K562 (cell line): ENCODE data around the gene SLIT1. TPM values are rescaled to one million over a fixed set of nuclear protein-coding genes. Genes with fewer than 3 reads are reported as not detected.

ENCODE experiments used
- ATF7 ChIP-seq: fragments of 450-650 bp; IDR thresholded peaks from 2 replicates; pipeline ENCODE4 v1.7.1; 2014; ENCODE audit warnings: mild to moderate bottlenecking, moderate library complexity
- C11orf30 ChIP-seq: fragments of 450-650 bp; IDR thresholded peaks from 2 replicates; pipeline ENCODE4 v1.6.1; 2016; ENCODE audit warnings: low read depth, mild to moderate bottlenecking
- CBFA2T3 ChIP-seq: fragments of 450-650 bp; IDR thresholded peaks from 2 replicates; pipeline ENCODE4 v1.6.1; 2017
- DLX4 ChIP-seq: fragments of 250-450 bp; sonication (Bioruptor Pico); IDR thresholded peaks from 2 replicates; pipeline ENCODE4 v1.6.1; 2021; ENCODE audit warnings: mild to moderate bottlenecking
- E2F6 ChIP-seq, 2 experiments: IDR thresholded peaks; 2 replicates each; pipeline ENCODE4 v1.6.1; 2011; ENCODE audit warnings: borderline replicate concordance in 1 of 2, control low read depth in 1 of 2, low read depth in 1 of 2, low read length in 1 of 2, mild to moderate bottlenecking in 1 of 2, mixed read lengths in 1 of 2, moderate library complexity in 1 of 2; ENCODE audit not compliant: insufficient read depth in 1 of 2, insufficient read length in 1 of 2, poor library complexity in 1 of 2, severe bottlenecking in 1 of 2; ENCODE audit errors: extremely low read depth in 1 of 2
- HEY1 ChIP-seq: fragments of 250-450 bp; sonication (Bioruptor Pico); IDR thresholded peaks from 2 replicates; pipeline ENCODE4 v1.5.0; 2020; ENCODE audit warnings: mild to moderate bottlenecking, moderate library complexity, borderline replicate concordance
- HNRNPK ChIP-seq: fragments of 200-400 bp; formaldehyde crosslinking; IDR thresholded peaks from one replicate; pipeline ENCODE4 v1.6.1; 2018; ENCODE audit warnings: mild to moderate bottlenecking, low read depth, low read length; ENCODE audit not compliant: poor library complexity, severe bottlenecking
- HNRNPL ChIP-seq: fragments of 200-400 bp; formaldehyde crosslinking; IDR thresholded peaks from 2 replicates; pipeline ENCODE4 v1.6.1; 2017; ENCODE audit warnings: low read depth, mild to moderate bottlenecking, low read length
- LCOR ChIP-seq: sonication (generic); formaldehyde crosslinking; IDR thresholded peaks from 2 replicates; pipeline ENCODE4 v1.8.0; 2022; ENCODE audit warnings: mild to moderate bottlenecking, missing genetic modification reagents
- MTF1 ChIP-seq: fragments of 250-450 bp; sonication (Bioruptor Pico); IDR thresholded peaks from 2 replicates; pipeline ENCODE4 v1.9.0; 2021; ENCODE audit warnings: moderate library complexity, mild to moderate bottlenecking, inconsistent platforms, borderline replicate concordance
- NCOA1 ChIP-seq: fragments of 450-650 bp; IDR thresholded peaks from 2 replicates; pipeline ENCODE4 v1.6.1; 2016; ENCODE audit warnings: low read depth
- NFXL1 ChIP-seq: fragments of 450-650 bp; formaldehyde crosslinking; IDR thresholded peaks from 2 replicates; pipeline ENCODE4 v1.4.0; 2021; ENCODE audit warnings: mild to moderate bottlenecking
- PKNOX1 ChIP-seq: fragments of 450-650 bp; IDR thresholded peaks from 2 replicates; pipeline ENCODE4 v1.6.1; 2016
- PTRF ChIP-seq: fragments of 450-650 bp; IDR thresholded peaks from 2 replicates; pipeline ENCODE4 v1.6.1; 2016; ENCODE audit warnings: mild to moderate bottlenecking, missing genetic modification characterization, missing compliant biosample characterization
- RBM25 ChIP-seq: fragments of 200-400 bp; formaldehyde crosslinking; IDR thresholded peaks from 2 replicates; pipeline ENCODE4 v1.6.1; 2018; ENCODE audit warnings: low read length, low read depth, moderate library complexity; ENCODE audit not compliant: severe bottlenecking
- SMARCA5 ChIP-seq: fragments of 450-650 bp; IDR thresholded peaks from 2 replicates; pipeline ENCODE4 v1.6.1; 2016
- STAT5A ChIP-seq: IDR thresholded peaks from 2 replicates; pipeline ENCODE4 v1.6.1; 2012; ENCODE audit warnings: low read length, inconsistent platforms, borderline replicate concordance
- TRIM24 ChIP-seq, 2 experiments: fragments of 450-650 bp; IDR thresholded peaks; 2 replicates each; pipeline ENCODE4 v1.6.1; 2016
- ZNF124 ChIP-seq: sonication (generic); formaldehyde crosslinking; IDR thresholded peaks from 2 replicates; pipeline ENCODE4 v1.8.1; 2022; ENCODE audit warnings: missing genetic modification reagents
- ZNF316 ChIP-seq: fragments of 450-650 bp; IDR thresholded peaks from 2 replicates; pipeline ENCODE4 v1.6.1; 2016
- polyA plus RNA-seq, 8 experiments: library from polyadenylated mRNA; depleted of rRNA in 4 of 8; stranded (reverse) in 5 of 8; unstranded in 3 of 8; fragments of >200 nt; fragmentation: Nextera tagmentation in 2 of 8; fragmentation: Illumina TruSeq in 1 of 8; extraction: Ambion mirVana in 2 of 8; extraction: Trizol in 1 of 8; gene quantifications; 2 replicates each; pipeline versions ENCODE4 v1.2.1 to v1.2.3, GENCODE V29; 2011 to 2014; ENCODE audit warnings: inconsistent platforms in 1 of 8, missing spikeins in 1 of 8
- total RNA-seq, 7 experiments: library from RNA; depleted of rRNA in 6 of 7; stranded (reverse); fragments of >200 nt in 6 of 7; fragmentation: Illumina TruSeq in 2 of 7; extraction: Trizol in 2 of 7; gene quantifications; 2 replicates each; pipeline versions ENCODE4 v1.2.1 to v1.2.3, GENCODE V29; 2011 to 2021; ENCODE audit warnings: low replicate concordance in 1 of 7
- TF ChIP-seq, protein P1 (sequence below): fragments of 250-450 bp; sonication (Bioruptor Pico); IDR thresholded peaks from 2 replicates; pipeline ENCODE4 v1.8.0; 2022; ENCODE audit warnings: inconsistent platforms
- TF ChIP-seq, protein P2 (sequence below): IDR thresholded peaks from 2 replicates; pipeline ENCODE4 v1.6.1; 2012; ENCODE audit warnings: low read depth, low read length, improper control_type of control experiment, borderline replicate concordance
- TF ChIP-seq, protein P3 (sequence below): fragments of 450-650 bp; formaldehyde crosslinking; conservative IDR thresholded peaks from 2 replicates; pipeline ENCODE4 v1.4.0; 2022; ENCODE audit warnings: mild to moderate bottlenecking, missing genetic modification characterization

Gene SLIT1
- total and polyA plus RNA-seq, 9 of the 15 experiments (the other 6 are each of a cell fraction or from before 2014, with no cell fraction given) = 0.01 to 0.11 (median 0.04) TPM; not detected in 3

GRCh38 chr10:97081621-97082235, 104.0 kb downstream of the SLIT1 start (continued):
- TF ChIP-seq RBM25 (no peak), PKNOX1 (no peak), ZNF316 (no peak), CBFA2T3 (no peak), HNRNPL (no peak), HNRNPK (no peak), E2F6 (IDR thresholded peaks at IDR 0.05; ENCODE audit: borderline replicate concordance in 1 of 2, extremely low read depth in 1 of 2, insufficient read depth in 1 of 2, insufficient read length in 1 of 2, low read depth in 1 of 2, low read length in 1 of 2, poor library complexity in 1 of 2, severe bottlenecking in 1 of 2) (no peak), NCOA1 (peak; percentile 76; the same call in 1 of the 2 replicates), DLX4 (CRISPR knock-in tag) (no peak), ATF7 (no peak), MTF1 (no peak), ZNF124 (CRISPR knock-in tag) (no peak), C11orf30 (no peak), TRIM24 (IDR thresholded peaks at IDR 0.05) (no peak), SMARCA5 (no peak), LCOR (CRISPR knock-in tag) (0 out of 2 replicates have a peak, but pooled peaks have one; percentile 39), PTRF (tag) (no peak), STAT5A (no peak), HEY1 (CRISPR knock-in tag) (no peak), NFXL1 (CRISPR knock-in tag) (no peak)
- TF ChIP-seq, protein P1, sequence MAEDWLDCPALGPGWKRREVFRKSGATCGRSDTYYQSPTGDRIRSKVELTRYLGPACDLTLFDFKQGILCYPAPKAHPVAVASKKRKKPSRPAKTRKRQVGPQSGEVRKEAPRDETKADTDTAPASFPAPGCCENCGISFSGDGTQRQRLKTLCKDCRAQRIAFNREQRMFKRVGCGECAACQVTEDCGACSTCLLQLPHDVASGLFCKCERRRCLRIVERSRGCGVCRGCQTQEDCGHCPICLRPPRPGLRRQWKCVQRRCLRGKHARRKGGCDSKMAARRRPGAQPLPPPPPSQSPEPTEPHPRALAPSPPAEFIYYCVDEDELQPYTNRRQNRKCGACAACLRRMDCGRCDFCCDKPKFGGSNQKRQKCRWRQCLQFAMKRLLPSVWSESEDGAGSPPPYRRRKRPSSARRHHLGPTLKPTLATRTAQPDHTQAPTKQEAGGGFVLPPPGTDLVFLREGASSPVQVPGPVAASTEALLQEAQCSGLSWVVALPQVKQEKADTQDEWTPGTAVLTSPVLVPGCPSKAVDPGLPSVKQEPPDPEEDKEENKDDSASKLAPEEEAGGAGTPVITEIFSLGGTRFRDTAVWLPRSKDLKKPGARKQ (CRISPR knock-in tag) = no peak
- TF ChIP-seq, protein P2, sequence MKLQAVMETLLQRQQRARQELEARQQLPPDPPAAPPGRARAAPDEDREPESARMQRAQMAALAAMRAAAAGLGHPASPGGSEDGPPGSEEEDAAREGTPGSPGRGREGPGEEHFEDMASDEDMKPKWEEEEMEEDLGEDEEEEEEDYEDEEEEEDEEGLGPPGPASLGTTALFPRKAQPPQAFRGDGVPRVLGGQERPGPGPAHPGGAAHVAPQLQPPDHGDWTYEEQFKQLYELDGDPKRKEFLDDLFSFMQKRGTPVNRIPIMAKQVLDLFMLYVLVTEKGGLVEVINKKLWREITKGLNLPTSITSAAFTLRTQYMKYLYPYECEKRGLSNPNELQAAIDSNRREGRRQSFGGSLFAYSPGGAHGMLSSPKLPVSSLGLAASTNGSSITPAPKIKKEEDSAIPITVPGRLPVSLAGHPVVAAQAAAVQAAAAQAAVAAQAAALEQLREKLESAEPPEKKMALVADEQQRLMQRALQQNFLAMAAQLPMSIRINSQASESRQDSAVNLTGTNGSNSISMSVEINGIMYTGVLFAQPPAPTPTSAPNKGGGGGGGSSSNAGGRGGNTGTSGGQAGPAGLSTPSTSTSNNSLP = no peak
- TF ChIP-seq, protein P3, sequence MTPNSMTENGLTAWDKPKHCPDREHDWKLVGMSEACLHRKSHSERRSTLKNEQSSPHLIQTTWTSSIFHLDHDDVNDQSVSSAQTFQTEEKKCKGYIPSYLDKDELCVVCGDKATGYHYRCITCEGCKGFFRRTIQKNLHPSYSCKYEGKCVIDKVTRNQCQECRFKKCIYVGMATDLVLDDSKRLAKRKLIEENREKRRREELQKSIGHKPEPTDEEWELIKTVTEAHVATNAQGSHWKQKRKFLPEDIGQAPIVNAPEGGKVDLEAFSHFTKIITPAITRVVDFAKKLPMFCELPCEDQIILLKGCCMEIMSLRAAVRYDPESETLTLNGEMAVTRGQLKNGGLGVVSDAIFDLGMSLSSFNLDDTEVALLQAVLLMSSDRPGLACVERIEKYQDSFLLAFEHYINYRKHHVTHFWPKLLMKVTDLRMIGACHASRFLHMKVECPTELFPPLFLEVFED (CRISPR knock-in tag) = no peak
